GM23248 (cell line): ENCODE results near the gene PADI3.

Source experiments
- EZH2 ChIP-seq: fragments of 200-600 bp; sonication (generic); IDR thresholded peaks from 2 replicates; pipeline ENCODE4 v1.6.1; 2018; ENCODE audit warnings: antibody characterized with exemption, mild to moderate bottlenecking; ENCODE audit not compliant: insufficient read depth, poor library complexity, severe bottlenecking
- EZH2phosphoT487 ChIP-seq: fragments of 200-600 bp; sonication (generic); IDR thresholded peaks from 2 replicates; pipeline ENCODE4 v1.6.1; 2018; ENCODE audit warnings: antibody characterized with exemption, moderate library complexity, mild to moderate bottlenecking, low read depth; ENCODE audit not compliant: insufficient read depth

DNA sequence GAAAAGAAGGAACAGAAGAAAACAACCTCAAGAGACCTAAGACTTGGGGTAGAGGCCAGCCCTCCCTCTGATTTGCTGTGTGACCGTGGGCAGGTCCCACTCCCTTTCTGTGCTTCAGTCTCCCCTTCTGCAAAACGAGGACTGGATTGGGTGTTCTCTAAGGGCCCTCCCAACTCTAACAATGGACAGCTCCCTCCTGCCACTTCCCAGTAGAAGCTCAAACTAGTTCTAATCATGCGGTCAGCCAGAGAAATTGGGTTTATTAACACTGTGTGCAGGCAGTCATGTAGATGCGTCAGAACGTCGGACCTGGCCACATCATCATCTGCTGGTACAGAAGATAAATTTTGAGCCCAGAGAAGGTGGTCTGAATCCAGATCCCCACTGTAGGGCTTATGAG lies 57.5 kb downstream of the PADI3 start:
- TF ChIP-seq EZH2phosphoT487 = no peak
- TF ChIP-seq EZH2 = no peak
